HepG2 (cell line): Measurements from ENCODE around the gene IFI35. TPM values are rescaled to one million over a fixed set of nuclear protein-coding genes. Genes with fewer than 3 reads are reported as not detected.

Experiments
- HMGXB3 ChIP-seq: sonication (generic); formaldehyde crosslinking; IDR thresholded peaks from 2 replicates; pipeline ENCODE4 v1.4.0; 2020; ENCODE audit warnings: missing genetic modification reagents, borderline replicate concordance
- IRF9 ChIP-seq: sonication (generic); formaldehyde crosslinking; IDR thresholded peaks from 2 replicates; pipeline ENCODE4 v1.8.0; 2022; ENCODE audit warnings: missing genetic modification reagents, mild to moderate bottlenecking, borderline replicate concordance
- MAFK ChIP-seq, 2 experiments: IDR thresholded peaks in 1 of 2; conservative IDR thresholded peaks in 1 of 2; 2 replicates each; pipeline ENCODE4 v1.6.1; 2011; ENCODE audit warnings: improper control_type of control experiment in 2 of 2, low read length in 2 of 2
- PAWR ChIP-seq: sonication (generic); formaldehyde crosslinking; IDR thresholded peaks from 2 replicates; pipeline ENCODE4 v1.4.0; 2020; ENCODE audit warnings: missing genetic modification reagents, mild to moderate bottlenecking, borderline replicate concordance
- PCBP2 ChIP-seq: fragments of 200-400 bp; formaldehyde crosslinking; optimal IDR thresholded peaks from 2 replicates; pipeline ENCODE3; 2018; ENCODE audit warnings: low read length, low read depth; ENCODE audit not compliant: poor library complexity, severe bottlenecking
- PHF21A ChIP-seq: sonication (generic); formaldehyde crosslinking; IDR thresholded peaks from 2 replicates; pipeline ENCODE4 v1.5.0; 2020; ENCODE audit warnings: mild to moderate bottlenecking, missing genetic modification reagents
- STAT5B ChIP-seq: sonication (generic); formaldehyde crosslinking; IDR thresholded peaks from 2 replicates; pipeline ENCODE4 v1.4.0; 2020; ENCODE audit warnings: missing genetic modification reagents
- TFDP2 ChIP-seq: sonication (generic); formaldehyde crosslinking; IDR thresholded peaks from 2 replicates; pipeline ENCODE4 v1.4.0; 2020; ENCODE audit warnings: missing genetic modification reagents
- ZFX ChIP-seq: sonication (generic); formaldehyde crosslinking; IDR thresholded peaks from 2 replicates; pipeline ENCODE4 v1.4.0; 2020; ENCODE audit warnings: mild to moderate bottlenecking, low read depth, missing genetic modification reagents, moderate library complexity
- ZNF136 ChIP-seq: sonication (generic); formaldehyde crosslinking; IDR thresholded peaks from 2 replicates; pipeline ENCODE4 v1.8.1; 2022; ENCODE audit warnings: low read depth, mild to moderate bottlenecking, moderate library complexity, missing genetic modification reagents
- ZNF18 ChIP-seq: sonication (generic); formaldehyde crosslinking; IDR thresholded peaks from 2 replicates; pipeline ENCODE4 v1.8.0; 2022; ENCODE audit warnings: mild to moderate bottlenecking, missing genetic modification reagents; ENCODE audit not compliant: insufficient replicate concordance
- ZNF20 ChIP-seq: sonication (generic); formaldehyde crosslinking; IDR thresholded peaks from 2 replicates; pipeline ENCODE4 v1.4.0; 2020; ENCODE audit warnings: mild to moderate bottlenecking, moderate library complexity, missing genetic modification reagents
- ZNF335 ChIP-seq: sonication (generic); formaldehyde crosslinking; IDR thresholded peaks from 2 replicates; pipeline ENCODE4 v1.4.0; 2020; ENCODE audit warnings: missing genetic modification reagents
- ZNF704 ChIP-seq: sonication (generic); formaldehyde crosslinking; IDR thresholded peaks from 2 replicates; pipeline ENCODE4 v1.8.1; 2023; ENCODE audit warnings: mild to moderate bottlenecking, inconsistent platforms, moderate library complexity, missing genetic modification reagents, borderline replicate concordance
- polyA plus RNA-seq, 8 experiments: library from polyadenylated mRNA; depleted of rRNA in 3 of 8; stranded (reverse) in 7 of 8; unstranded in 1 of 8; fragments of >200 nt; fragmentation: Illumina TruSeq in 4 of 8; extraction: Trizol in 4 of 8; gene quantifications; 2 replicates each; pipeline versions ENCODE4 v1.2.1 to v1.2.3, GENCODE V29; 2011 to 2016; ENCODE audit warnings: low read depth in 4 of 8, missing spikeins in 1 of 8, mixed read lengths in 1 of 8; ENCODE audit not compliant: insufficient read depth in 1 of 8
- total RNA-seq, 5 experiments: library from RNA; depleted of rRNA; stranded (reverse); fragments of >200 nt; fragmentation: Illumina TruSeq; extraction: Trizol; gene quantifications; 2 replicates each; pipeline ENCODE4 v1.2.3, GENCODE V29; 2016; ENCODE audit warnings: low read depth in 1 of 5

IFI35 gene
- total and polyA plus RNA-seq, 2 of the 13 experiments (the other 11 are each of a cell fraction or from before 2014, with no cell fraction given): 28.9 to 38.1 TPM

GRCh38 chr17:43024407-43025289 is 18.1 kb downstream of the IFI35 start, which contains the start of gene RND2 (continued):
- peak; percentile 78 for TF ChIP-seq ZNF18 (CRISPR knock-in tag)
- TF ChIP-seq ZNF136: no peak
- TF ChIP-seq ZNF335 (CRISPR knock-in tag): peak; percentile 55; the same call in 1 of the 2 replicates
- 0 out of 4 replicates have a peak, but pooled peaks of 1 of the 2 experiments have one; percentile 0 for TF ChIP-seq MAFK (conservative IDR thresholded peaks at IDR 0.05 in 1 of 2, IDR thresholded peaks at IDR 0.05 in 1 of 2; ENCODE audit: low read length in 2 of 2)
- peak; percentile 83 for TF ChIP-seq ZFX (CRISPR knock-in tag)
- no peak for TF ChIP-seq PCBP2
- no peak for TF ChIP-seq PAWR (CRISPR knock-in tag)
- 0 out of 2 replicates have a peak, but pooled peaks have one; percentile 25 for TF ChIP-seq PHF21A (CRISPR knock-in tag)
- TF ChIP-seq STAT5B (CRISPR knock-in tag): no peak
- no peak for TF ChIP-seq ZNF20 (CRISPR knock-in tag)
- TF ChIP-seq HMGXB3 (CRISPR knock-in tag): peak; percentile 81; the same call in 1 of the 2 replicates
- 0 out of 2 replicates have a peak, but pooled peaks have one; percentile 41 for TF ChIP-seq ZNF704 (CRISPR knock-in tag)
- 0 out of 2 replicates have a peak, but pooled peaks have one; percentile 44 for TF ChIP-seq IRF9 (CRISPR knock-in tag)
- no peak for TF ChIP-seq TFDP2
